Measurements from ENCODE around the gene ZNF805. TPM values are rescaled to one million over a fixed set of nuclear protein-coding genes. Genes with fewer than 3 reads are reported as not detected.
"Not testable (repeated sequence)": the region's sequence is repeated elsewhere in the genome, so short reads cannot be mapped to it uniquely, and the experiment has no call there.

ZNF805 gene
- total RNA-seq, 2 experiments from 2014 or later: 33.1 to 33.7 TPM

DNA sequence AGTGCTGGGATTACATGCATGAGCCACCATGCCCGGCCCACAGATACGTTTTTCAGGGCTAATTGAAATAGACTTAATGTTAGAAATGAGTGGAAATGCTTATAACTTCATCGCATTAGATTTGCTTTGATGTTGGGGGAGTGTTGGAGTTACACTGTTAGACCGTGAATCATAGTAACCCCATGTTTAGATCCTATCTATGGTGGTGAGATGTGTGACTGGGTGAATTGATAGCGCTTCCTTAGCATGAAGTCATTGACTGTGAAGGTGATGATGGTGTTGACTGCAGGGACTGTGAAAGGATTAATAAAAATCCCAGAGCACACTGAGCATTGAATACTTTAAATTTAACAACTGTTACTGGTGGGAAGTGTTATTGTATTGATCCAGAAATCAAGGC, 47.4 kb upstream of the ZNF805 start:
- ChIA-PET POLR2A (no interaction called here), CTCF (no interaction called here)
- TF ChIP-seq CTCF (IDR thresholded peaks at IDR 0.05): no peak
- Histone ChIP-seq H3K9me3 (ENCODE audit: control insufficient read depth in 1 of 2, insufficient read depth in 1 of 2, low read length in 2 of 2) (peaks cover 9 to 35% of the 10 kb centered on the region in 2 experiments), H3K4me3 (ENCODE audit: low read length) (no peak overlapping the region), H3K36me3 (ENCODE audit: insufficient read depth, low read length) (peaks cover 46% of the 10 kb centered on the region), H3K27ac (ENCODE audit: low read depth in 1 of 2, low read length in 2 of 2) (no peak overlapping the region), H3K27me3 (ENCODE audit: control insufficient read depth in 1 of 2, insufficient read depth in 2 of 2, low read length in 2 of 2) (no peaks in the 10 kb centered on the region), H3K4me1 (ENCODE audit: insufficient read depth, low read length) (peaks cover 27% of the 10 kb centered on the region)
- Mint-ChIP-seq H3K9me3 (peaks cover 26% of the 10 kb centered on the region), H3K4me3 (peak overlapping the region; percentile 97), H3K27me3 (peaks cover 4% of the 10 kb centered on the region), H3K36me3 (ENCODE audit: low read depth) (peaks cover 86% of the 10 kb centered on the region), H3K4me1 (ENCODE audit: low read depth) (peaks cover 44% of the 10 kb centered on the region), H3K27ac (peak overlapping the region; percentile 98)
- intact Hi-C loops (cut with DNase I, micrococcal nuclease): no loop called here
- no peak for DNase-seq
- ATAC-seq (ENCODE audit: poor library complexity): no peak

GRCh38 chr19:57197874-57198273, 42.6 kb upstream of the ZNF805 start:
- H3K27ac ChIP-seq (ENCODE audit: low read depth in 1 of 2, low read length in 2 of 2); POLR2A ChIA-PET; ATAC-seq (ENCODE audit: poor library complexity); DNase-seq; H3K27me3 Mint-ChIP-seq; CTCF ChIA-PET; H3K27me3 ChIP-seq (ENCODE audit: control insufficient read depth in 1 of 2, insufficient read depth in 2 of 2, low read length in 2 of 2); H3K4me3 Mint-ChIP-seq; intact Hi-C loops (cut with DNase I, micrococcal nuclease); H3K4me3 ChIP-seq (ENCODE audit: low read length); H3K27ac Mint-ChIP-seq: not testable (repeated sequence)
- peaks cover 71% of the 10 kb centered on the region for H3K36me3 ChIP-seq (ENCODE audit: insufficient read depth, low read length)
- H3K4me1 ChIP-seq (ENCODE audit: insufficient read depth, low read length): peaks cover 20% of the 10 kb centered on the region
- Mint-ChIP-seq H3K4me1 (ENCODE audit: low read depth) (peaks cover 37% of the 10 kb centered on the region), H3K9me3 (peaks cover 12% of the 10 kb centered on the region), H3K36me3 (ENCODE audit: low read depth) (peaks cover 98% of the 10 kb centered on the region)
- H3K9me3 ChIP-seq (ENCODE audit: control insufficient read depth in 1 of 2, insufficient read depth in 1 of 2, low read length in 2 of 2): peaks cover 1 to 28% of the 10 kb centered on the region in 2 experiments

- POLR2A ChIA-PET: interaction anchor here (1.1 kb wide), 1 partner anchor 38 kb away, joined by 3 read pairs; the partner anchor contains the start of gene ZNF805
- CTCF ChIA-PET: interaction anchor here (0.6 kb wide), 1 partner anchor 115 kb away, joined by 3 read pairs; no protein-coding TSS in a partner anchor
- Histone ChIP-seq H3K4me3 (ENCODE audit: low read length) (no peak overlapping the region), H3K27me3 (ENCODE audit: control insufficient read depth in 1 of 2, insufficient read depth in 2 of 2, low read length in 2 of 2) (no peaks in the 10 kb centered on the region), H3K27ac (ENCODE audit: low read depth in 1 of 2, low read length in 2 of 2) (no peak overlapping the region), H3K4me1 (ENCODE audit: insufficient read depth, low read length) (peaks cover 12% of the 10 kb centered on the region), H3K36me3 (ENCODE audit: insufficient read depth, low read length) (peaks cover 47% of the 10 kb centered on the region), H3K9me3 (ENCODE audit: control insufficient read depth in 1 of 2, insufficient read depth in 1 of 2, low read length in 2 of 2) (peaks cover 17 to 32% of the 10 kb centered on the region in 2 experiments)
- TF ChIP-seq CTCF (IDR thresholded peaks at IDR 0.05): no peak
- intact Hi-C loops (cut with DNase I, micrococcal nuclease): no loop called here
- H3K27me3 Mint-ChIP-seq: no peaks in the 10 kb centered on the region
- no peak for DNase-seq
- H3K27ac Mint-ChIP-seq: no peak overlapping the region
- peaks cover 98% of the 10 kb centered on the region for H3K36me3 Mint-ChIP-seq (ENCODE audit: low read depth)
- peaks cover 2% of the 10 kb centered on the region for H3K9me3 Mint-ChIP-seq
- peaks cover 22% of the 10 kb centered on the region for H3K4me1 Mint-ChIP-seq (ENCODE audit: low read depth)
- H3K4me3 Mint-ChIP-seq: no peak overlapping the region
- no peak for ATAC-seq (ENCODE audit: poor library complexity)
These were observed 38.3 kb upstream of the ZNF805 start for GRCh38 chr19:57202160-57202559.

DNA sequence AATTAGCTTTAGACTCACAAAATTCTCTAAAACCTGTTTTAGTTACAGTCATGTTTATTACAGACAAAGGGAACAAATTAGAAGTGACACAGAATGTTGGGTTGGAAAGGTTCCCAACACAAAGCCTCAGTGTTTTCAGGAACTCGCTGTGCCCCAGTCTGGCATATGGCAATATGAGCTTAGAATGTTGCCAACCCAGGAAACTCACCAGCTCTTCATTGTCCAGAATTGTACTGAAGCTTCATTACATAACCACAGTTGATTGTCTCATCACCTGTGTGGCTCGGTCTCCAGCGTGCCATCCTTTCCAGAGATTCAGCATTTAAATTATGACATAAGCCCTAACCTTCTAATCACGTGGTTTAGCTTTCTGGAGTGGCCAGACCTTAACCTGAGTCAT, 30.1 kb upstream of the ZNF805 start:
- peaks cover 33 to 65% of the 10 kb centered on the region in 2 experiments for H3K9me3 ChIP-seq (ENCODE audit: control insufficient read depth in 1 of 2, insufficient read depth in 1 of 2, low read length in 2 of 2)
- H3K36me3 ChIP-seq (ENCODE audit: insufficient read depth, low read length): peaks cover 71% of the 10 kb centered on the region
- Mint-ChIP-seq H3K27me3 (no peaks in the 10 kb centered on the region), H3K27ac (no peak overlapping the region), H3K4me3 (no peak overlapping the region), H3K9me3 (peaks cover 19% of the 10 kb centered on the region), H3K36me3 (ENCODE audit: low read depth) (peaks cover 100% of the 10 kb centered on the region), H3K4me1 (ENCODE audit: low read depth) (no peaks in the 10 kb centered on the region)
- ChIA-PET CTCF (no interaction called here), POLR2A (no interaction called here)
- no peaks in the 10 kb centered on the region for H3K4me1 ChIP-seq (ENCODE audit: insufficient read depth, low read length)
- TF ChIP-seq CTCF (IDR thresholded peaks at IDR 0.05): no peak
- ATAC-seq (ENCODE audit: poor library complexity) (no peak), DNase-seq (no peak)
- H3K27ac ChIP-seq (ENCODE audit: low read depth in 1 of 2, low read length in 2 of 2): no peak overlapping the region
- H3K4me3 ChIP-seq (ENCODE audit: low read length): no peak overlapping the region
- intact Hi-C loops (cut with DNase I, micrococcal nuclease): no loop called here
- H3K27me3 ChIP-seq (ENCODE audit: control insufficient read depth in 1 of 2, insufficient read depth in 2 of 2, low read length in 2 of 2): no peaks in the 10 kb centered on the region

Measured in CD4-positive, alpha-beta T cell (primary cell).